ENCODE measurements around the gene SMARCB1.

The SMARCB1 gene

GRCh38 chr22:23874871-23875270, 88.1 kb downstream of the SMARCB1 start:
- no peak for DNase-seq (ENCODE audit: extremely low read depth, low read depth)
- TF ChIP-seq, protein P1, sequence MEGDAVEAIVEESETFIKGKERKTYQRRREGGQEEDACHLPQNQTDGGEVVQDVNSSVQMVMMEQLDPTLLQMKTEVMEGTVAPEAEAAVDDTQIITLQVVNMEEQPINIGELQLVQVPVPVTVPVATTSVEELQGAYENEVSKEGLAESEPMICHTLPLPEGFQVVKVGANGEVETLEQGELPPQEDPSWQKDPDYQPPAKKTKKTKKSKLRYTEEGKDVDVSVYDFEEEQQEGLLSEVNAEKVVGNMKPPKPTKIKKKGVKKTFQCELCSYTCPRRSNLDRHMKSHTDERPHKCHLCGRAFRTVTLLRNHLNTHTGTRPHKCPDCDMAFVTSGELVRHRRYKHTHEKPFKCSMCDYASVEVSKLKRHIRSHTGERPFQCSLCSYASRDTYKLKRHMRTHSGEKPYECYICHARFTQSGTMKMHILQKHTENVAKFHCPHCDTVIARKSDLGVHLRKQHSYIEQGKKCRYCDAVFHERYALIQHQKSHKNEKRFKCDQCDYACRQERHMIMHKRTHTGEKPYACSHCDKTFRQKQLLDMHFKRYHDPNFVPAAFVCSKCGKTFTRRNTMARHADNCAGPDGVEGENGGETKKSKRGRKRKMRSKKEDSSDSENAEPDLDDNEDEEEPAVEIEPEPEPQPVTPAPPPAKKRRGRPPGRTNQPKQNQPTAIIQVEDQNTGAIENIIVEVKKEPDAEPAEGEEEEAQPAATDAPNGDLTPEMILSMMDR (IDR thresholded peaks at IDR 0.05; ENCODE audit: low read depth, low read length), result no peak

- TF ChIP-seq, protein P1 (IDR thresholded peaks at IDR 0.05; ENCODE audit: low read depth, low read length), result no peak
- DNase-seq (ENCODE audit: extremely low read depth, low read depth), result no peak
Measured at GRCh38 chr22:23875801-23876200, 89.0 kb downstream of the SMARCB1 start.

DNA sequence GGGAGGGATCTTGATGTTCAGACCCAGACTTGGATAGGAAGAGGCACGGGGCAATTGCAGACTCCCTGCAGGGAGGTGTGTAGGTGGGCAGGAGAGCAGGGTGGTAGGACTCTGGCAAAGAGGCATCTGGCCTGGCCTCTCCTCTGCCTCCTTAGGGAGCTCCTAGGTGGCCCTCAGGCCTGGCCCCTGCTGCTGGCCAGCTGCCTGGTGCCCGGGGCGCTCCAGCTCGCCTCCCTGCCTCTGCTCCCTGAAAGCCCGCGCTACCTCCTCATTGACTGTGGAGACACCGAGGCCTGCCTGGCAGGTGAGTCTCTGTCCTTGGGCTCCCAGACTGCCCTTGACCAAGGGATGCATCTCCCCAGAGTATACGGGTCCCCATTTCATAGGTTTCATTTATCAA, 90.8 kb downstream of the SMARCB1 start:
- DNase-seq (ENCODE audit: extremely low read depth, low read depth), result no peak
- TF ChIP-seq, protein P1 (IDR thresholded peaks at IDR 0.05; ENCODE audit: low read depth, low read length), result no peak

DNA sequence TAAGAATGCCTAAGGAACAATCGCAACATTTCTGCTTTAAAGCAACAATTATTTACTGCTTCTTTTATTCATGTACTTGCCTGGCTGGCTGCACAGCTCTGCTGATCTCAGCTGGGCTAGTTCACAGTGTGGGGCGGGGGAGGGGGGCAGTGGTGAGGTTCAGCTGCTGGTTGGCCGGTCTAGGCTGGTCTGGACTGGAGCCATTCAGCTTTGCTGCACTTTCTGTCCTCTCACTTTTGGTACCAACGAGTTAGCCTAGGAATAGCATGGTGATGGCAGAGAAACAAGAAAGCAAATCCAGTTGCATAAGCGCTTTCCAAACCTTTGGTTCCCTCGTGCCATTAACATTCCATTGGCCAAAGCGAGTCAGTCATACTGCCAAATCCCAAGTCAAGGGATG, 91.5 kb downstream of the SMARCB1 start:
- no peak for DNase-seq (ENCODE audit: extremely low read depth, low read depth)

GRCh38 chr22:23882370-23882769, 95.6 kb downstream of the SMARCB1 start:
- DNase-seq (ENCODE audit: extremely low read depth, low read depth), result no peak
- TF ChIP-seq, protein P1 (IDR thresholded peaks at IDR 0.05; ENCODE audit: low read depth, low read length), result no peak

More for the DNA sequence above, 91.5 kb downstream of the SMARCB1 start:
- TF ChIP-seq, protein P1 (IDR thresholded peaks at IDR 0.05; ENCODE audit: low read depth, low read length), result no peak

DNA sequence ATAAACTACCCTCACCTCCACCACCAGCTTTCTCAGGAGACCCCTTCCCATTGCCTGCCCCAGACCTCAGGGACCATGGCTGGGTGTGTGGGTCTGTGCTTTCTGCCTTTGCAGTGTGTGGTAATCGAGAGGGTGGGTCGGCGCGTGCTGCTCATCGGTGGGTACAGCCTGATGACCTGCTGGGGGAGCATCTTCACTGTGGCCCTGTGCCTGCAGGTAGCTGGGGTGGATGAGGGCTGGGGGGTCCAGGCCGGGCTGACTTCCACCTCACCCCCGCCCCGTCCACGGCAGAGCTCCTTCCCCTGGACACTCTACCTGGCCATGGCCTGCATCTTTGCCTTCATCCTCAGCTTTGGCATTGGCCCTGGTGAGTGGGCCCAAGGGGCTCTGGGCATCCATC, 96.9 kb downstream of the SMARCB1 start:
- DNase-seq (ENCODE audit: extremely low read depth, low read depth), result no peak
- TF ChIP-seq, protein P1 (IDR thresholded peaks at IDR 0.05; ENCODE audit: low read depth, low read length), result no peak

- no peak for DNase-seq (ENCODE audit: extremely low read depth, low read depth)
- TF ChIP-seq, protein P1 (IDR thresholded peaks at IDR 0.05; ENCODE audit: low read depth, low read length), result no peak
Measured at GRCh38 chr22:23884140-23884539, 97.4 kb downstream of the SMARCB1 start.

Measured in AG09319 (cell line).